Parathyroid adenoma (tissue), 2 donors: ENCODE measurements around the gene MYO6.

ENCODE experiments used
- H2AFZ ChIP-seq: fragments of 300-600 bp; sonication (generic); one replicate; pipeline ENCODE4 v1.7.0; 2017; ENCODE audit warnings: antibody characterized with exemption, mild to moderate bottlenecking
- H3K27ac ChIP-seq: fragments of 300-600 bp; sonication (generic); one replicate; pipeline ENCODE4 v1.7.0; 2017
- H3K27me3 ChIP-seq: fragments of 300-600 bp; sonication (generic); one replicate; pipeline ENCODE4 v1.7.0; 2017; ENCODE audit warnings: low read length; ENCODE audit not compliant: control insufficient read depth, insufficient read depth
- H3K36me3 ChIP-seq: fragments of 300-600 bp; sonication (generic); one replicate; pipeline ENCODE4 v1.7.0; 2017; ENCODE audit warnings: low read length; ENCODE audit not compliant: control insufficient read depth, insufficient read depth
- H3K4me1 ChIP-seq: fragments of 300-600 bp; sonication (generic); one replicate; pipeline ENCODE4 v1.7.0; 2017; ENCODE audit warnings: control low read depth
- H3K4me2 ChIP-seq: fragments of 300-600 bp; sonication (generic); one replicate; pipeline ENCODE4 v1.7.0; 2017; ENCODE audit warnings: low read length
- H3K4me3 ChIP-seq: fragments of 300-600 bp; sonication (generic); one replicate; pipeline ENCODE4 v1.7.0; 2017; ENCODE audit warnings: low read depth, low read length
- H3K79me2 ChIP-seq: fragments of 300-600 bp; sonication (generic); one replicate; pipeline ENCODE4 v1.7.0; 2017; ENCODE audit warnings: control low read depth
- H3K9ac ChIP-seq: fragments of 300-600 bp; sonication (generic); one replicate; pipeline ENCODE4 v1.7.0; 2017; ENCODE audit warnings: mild to moderate bottlenecking
- H3K9me3 ChIP-seq: fragments of 300-600 bp; sonication (generic); one replicate; pipeline ENCODE4 v1.7.0; 2017; ENCODE audit warnings: low read length; ENCODE audit not compliant: control insufficient read depth
- TF ChIP-seq, protein P1 (sequence below): fragments of 300-600 bp; sonication (generic); IDR thresholded peaks from one replicate; pipeline ENCODE4 v1.7.0; 2017; ENCODE audit warnings: antibody characterized with exemption, mild to moderate bottlenecking
- donor health status: primary hyperparathyroidism.

Gene MYO6

DNA sequence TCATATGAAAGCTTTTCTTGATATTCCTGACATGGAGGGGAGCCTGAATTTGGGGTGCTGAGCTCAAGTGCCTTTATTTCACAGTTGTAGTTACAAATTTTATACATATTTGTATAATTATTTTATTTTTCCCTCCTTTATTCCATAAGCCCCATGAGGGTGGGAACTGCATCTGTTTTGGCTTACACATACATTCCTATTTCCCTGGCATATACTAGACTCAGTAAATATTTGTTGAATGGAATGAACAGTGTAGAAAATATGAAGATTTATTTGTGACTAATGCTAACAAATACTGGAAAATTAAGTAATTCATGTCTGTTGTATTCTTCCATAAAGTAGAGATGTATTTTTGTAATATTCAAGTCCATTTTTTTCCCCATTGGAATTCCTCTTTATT lies 127.1 kb downstream of the MYO6 start:
- H3K4me1 ChIP-seq = no peaks in the 10 kb centered on the region
- no peak overlapping the region for H3K4me2 ChIP-seq
- H3K36me3 ChIP-seq = no peaks in the 10 kb centered on the region
- H3K27ac ChIP-seq = no peak overlapping the region
- no peaks in the 10 kb centered on the region for H3K9me3 ChIP-seq
- H2AFZ ChIP-seq = no peak overlapping the region
- H3K27me3 ChIP-seq = no peaks in the 10 kb centered on the region
- no peak overlapping the region for H3K4me3 ChIP-seq
- no peaks in the 10 kb centered on the region for H3K79me2 ChIP-seq
- no peak overlapping the region for H3K9ac ChIP-seq
- TF ChIP-seq, protein P1, sequence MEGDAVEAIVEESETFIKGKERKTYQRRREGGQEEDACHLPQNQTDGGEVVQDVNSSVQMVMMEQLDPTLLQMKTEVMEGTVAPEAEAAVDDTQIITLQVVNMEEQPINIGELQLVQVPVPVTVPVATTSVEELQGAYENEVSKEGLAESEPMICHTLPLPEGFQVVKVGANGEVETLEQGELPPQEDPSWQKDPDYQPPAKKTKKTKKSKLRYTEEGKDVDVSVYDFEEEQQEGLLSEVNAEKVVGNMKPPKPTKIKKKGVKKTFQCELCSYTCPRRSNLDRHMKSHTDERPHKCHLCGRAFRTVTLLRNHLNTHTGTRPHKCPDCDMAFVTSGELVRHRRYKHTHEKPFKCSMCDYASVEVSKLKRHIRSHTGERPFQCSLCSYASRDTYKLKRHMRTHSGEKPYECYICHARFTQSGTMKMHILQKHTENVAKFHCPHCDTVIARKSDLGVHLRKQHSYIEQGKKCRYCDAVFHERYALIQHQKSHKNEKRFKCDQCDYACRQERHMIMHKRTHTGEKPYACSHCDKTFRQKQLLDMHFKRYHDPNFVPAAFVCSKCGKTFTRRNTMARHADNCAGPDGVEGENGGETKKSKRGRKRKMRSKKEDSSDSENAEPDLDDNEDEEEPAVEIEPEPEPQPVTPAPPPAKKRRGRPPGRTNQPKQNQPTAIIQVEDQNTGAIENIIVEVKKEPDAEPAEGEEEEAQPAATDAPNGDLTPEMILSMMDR = no peak

GRCh38 chr6:75880305-75880704 lies 131.3 kb downstream of the MYO6 start:
- Histone ChIP-seq H3K4me3 (no peak overlapping the region), H3K79me2 (no peaks in the 10 kb centered on the region), H3K36me3 (no peaks in the 10 kb centered on the region), H3K9ac (no peak overlapping the region), H2AFZ (no peak overlapping the region), H3K27me3 (no peaks in the 10 kb centered on the region), H3K4me1 (no peaks in the 10 kb centered on the region), H3K27ac (no peak overlapping the region), H3K4me2 (no peak overlapping the region), H3K9me3 (no peaks in the 10 kb centered on the region)
- TF ChIP-seq, protein P1 = no peak

DNA sequence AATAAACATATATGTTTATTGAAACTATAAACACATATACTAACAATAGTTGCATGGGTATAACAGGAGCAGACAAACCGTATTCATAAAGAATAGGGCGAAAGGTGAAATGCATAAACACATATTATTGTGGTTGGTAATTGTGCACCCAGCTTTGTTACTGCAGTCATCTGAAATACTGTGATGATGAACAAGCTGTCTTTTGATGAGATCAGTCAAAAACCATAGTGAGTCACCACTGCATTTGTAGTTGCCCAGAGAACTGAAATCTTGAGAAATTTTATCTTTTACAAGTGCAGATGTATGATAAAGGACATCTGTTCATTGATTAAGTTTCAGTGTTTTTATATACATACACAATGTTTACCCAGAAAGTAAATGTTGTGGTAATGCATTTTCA lies 133.7 kb downstream of the MYO6 start:
- no peaks in the 10 kb centered on the region for H3K27me3 ChIP-seq
- H3K9ac ChIP-seq = no peak overlapping the region
- no peak overlapping the region for H3K27ac ChIP-seq
- no peak overlapping the region for H2AFZ ChIP-seq
- H3K4me3 ChIP-seq = no peak overlapping the region
- no peak overlapping the region for H3K4me2 ChIP-seq
- TF ChIP-seq, protein P1 = no peak
- H3K9me3 ChIP-seq = no peaks in the 10 kb centered on the region
- H3K79me2 ChIP-seq = no peaks in the 10 kb centered on the region
- H3K4me1 ChIP-seq = no peaks in the 10 kb centered on the region
- no peaks in the 10 kb centered on the region for H3K36me3 ChIP-seq

DNA sequence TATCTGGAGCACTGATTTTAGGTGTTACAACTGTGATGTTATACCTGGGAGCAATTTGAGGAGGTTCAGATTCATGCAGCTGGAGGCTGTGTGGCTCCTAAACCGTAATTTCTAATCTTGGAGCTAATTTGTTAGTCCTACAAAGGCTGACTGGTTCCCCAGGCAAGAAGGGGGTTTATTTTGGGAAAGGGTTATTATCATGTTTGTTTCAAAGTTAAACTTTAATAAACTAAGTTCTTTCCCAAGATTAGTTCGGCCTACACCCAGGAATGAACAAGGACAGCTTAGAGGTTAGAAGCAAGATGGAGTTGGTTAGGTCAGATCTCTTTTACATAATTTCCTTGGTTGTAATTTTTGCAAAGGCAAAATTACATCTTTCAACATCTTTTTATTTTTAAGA lies 135.8 kb downstream of the MYO6 start:
- TF ChIP-seq, protein P1 = no peak
- H3K9me3 ChIP-seq = no peaks in the 10 kb centered on the region
- no peak overlapping the region for H3K9ac ChIP-seq
- H3K27me3 ChIP-seq = no peaks in the 10 kb centered on the region
- no peak overlapping the region for H3K4me3 ChIP-seq
- no peak overlapping the region for H3K27ac ChIP-seq
- no peaks in the 10 kb centered on the region for H3K4me1 ChIP-seq
- H3K4me2 ChIP-seq = no peak overlapping the region
- H2AFZ ChIP-seq = no peak overlapping the region
- no peaks in the 10 kb centered on the region for H3K36me3 ChIP-seq
- no peaks in the 10 kb centered on the region for H3K79me2 ChIP-seq

DNA sequence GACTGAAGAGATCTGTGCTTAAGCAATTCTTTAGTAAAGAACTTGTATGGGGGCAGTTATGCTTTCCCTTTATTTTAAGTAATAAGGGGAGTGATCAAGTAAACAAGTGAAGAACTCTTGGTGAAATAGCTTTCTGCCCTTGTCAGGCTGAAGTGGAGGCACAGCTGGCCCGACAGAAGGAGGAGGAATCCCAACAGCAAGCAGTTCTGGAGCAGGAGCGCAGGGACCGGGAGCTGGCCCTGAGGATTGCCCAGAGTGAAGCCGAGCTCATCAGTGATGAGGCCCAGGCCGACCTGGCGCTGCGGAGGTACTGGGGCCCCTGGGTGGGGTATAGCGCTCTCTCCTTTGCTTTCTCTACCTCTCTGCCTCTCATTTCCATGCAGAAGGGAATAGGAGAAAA lies 143.3 kb downstream of the MYO6 start:
- H3K79me2 ChIP-seq = no peaks in the 10 kb centered on the region
- no peak overlapping the region for H3K9ac ChIP-seq
- H3K4me2 ChIP-seq = no peak overlapping the region
- H3K27me3 ChIP-seq = no peaks in the 10 kb centered on the region
- H2AFZ ChIP-seq = no peak overlapping the region
- H3K4me1 ChIP-seq = no peaks in the 10 kb centered on the region
- H3K36me3 ChIP-seq = no peaks in the 10 kb centered on the region
- no peaks in the 10 kb centered on the region for H3K9me3 ChIP-seq
- H3K27ac ChIP-seq = no peak overlapping the region
- no peak overlapping the region for H3K4me3 ChIP-seq
- TF ChIP-seq, protein P1 = no peak
